HCT116 (cell line): Measurements from ENCODE around the gene HSPB1. TPM values are rescaled to one million over a fixed set of nuclear protein-coding genes. Genes with fewer than 3 reads are reported as not detected.

Experiments
- ATAC-seq: fragments of 200-7000 bp; cut with Tn5 transposase; 2 replicates; pipeline ENCODE4 v1.9.1; 2020; ENCODE audit warnings: mild to moderate bottlenecking, moderate library complexity
- BruUV-seq: library from RNA; stranded (reverse); fragments of 400-500 nt; replicated peaks from 2 replicates; lab custom pipeline; 2021; lab: Mats Ljungman, UMichigan
- CTCF ChIA-PET: fragments of 300-600 bp; sonication (Branson Sonifier 250); formaldehyde crosslinking; loops from one replicate; lab custom pipeline; 2021; ENCODE audit warnings: antibody characterized with exemption; lab: Charles Lee
- POLR2A ChIA-PET: fragments of 300-600, 350-600 bp; sonication (Branson Sonifier 250); formaldehyde crosslinking; loops from one replicate; lab custom pipeline; 2021; ENCODE audit warnings: antibody characterized with exemption; lab: Charles Lee
- RAD21 ChIA-PET, 2 experiments: fragments of 300-600 bp; sonication (Branson Sonifier 250); formaldehyde crosslinking; loops; one replicate each; lab custom pipeline; 2023; ENCODE audit warnings: low total read pairs in 2 of 2; ENCODE audit not compliant: uncharacterized antibody in 2 of 2, unreplicated experiment in 2 of 2, low non-redundant PET in 1 of 2; lab: Charles Lee
- DNase-seq: peaks from one replicate; pipeline ENCODE4 v3.0.0-alpha.2; 2010; ENCODE audit warnings: low read depth, low spot score
- H2AFZ ChIP-seq: fragments of 200-600 bp; shearing (Covaris generic), sonication (generic); 2 replicates; pipeline ENCODE4 v1.6.1; 2017; ENCODE audit warnings: low read depth, mixed run types, mixed read lengths, antibody characterized with exemption, low read length; ENCODE audit not compliant: poor library complexity, severe bottlenecking
- H3K27ac ChIP-seq: 2 replicates; pipeline ENCODE4 v1.5.1; 2012; ENCODE audit warnings: low read depth, low read length
- H3K27me3 ChIP-seq: fragments of 200-600 bp; sonication (generic); 2 replicates; pipeline ENCODE4 v1.6.1; 2016; ENCODE audit warnings: mixed run types, low read length, mixed read lengths; ENCODE audit not compliant: insufficient read depth
- H3K36me3 ChIP-seq, 2 experiments: fragments of 200-500 bp in 1 of 2; fragments of 200-600 bp in 1 of 2; sonication (Bioruptor generic) in 1 of 2; sonication (generic) in 1 of 2; 2 replicates each; pipeline versions ENCODE4 v1.5.1 to v1.6.1; 2014 to 2016; ENCODE audit warnings: low read length in 2 of 2, inconsistent platforms in 1 of 2, mixed read lengths in 1 of 2, mixed run types in 1 of 2; ENCODE audit not compliant: insufficient read depth in 2 of 2, control insufficient read depth in 1 of 2
- H3K4me1 ChIP-seq, 2 experiments: fragments of 200-600 bp in 1 of 2; sonication (generic) in 1 of 2; 2 replicates each; pipeline versions ENCODE4 v1.5.1 to v1.6.1; 2012 to 2017; ENCODE audit warnings: low read length in 2 of 2, inconsistent platforms in 1 of 2, mild to moderate bottlenecking in 1 of 2, mixed read lengths in 1 of 2, mixed run types in 1 of 2, moderate library complexity in 1 of 2; ENCODE audit not compliant: insufficient read depth in 2 of 2, control insufficient read depth in 1 of 2
- H3K4me2 ChIP-seq: fragments of 200-600 bp; sonication (generic); 2 replicates; pipeline ENCODE4 v1.6.1; 2017; ENCODE audit warnings: mixed run types, low read length, mixed read lengths
- H3K4me3 ChIP-seq, 2 experiments: fragments of 200-600 bp in 1 of 2; sonication (generic) in 1 of 2; replicated peaks in 1 of 2; 2 replicates each; pipeline ENCODE4 v1.5.1; 2011 to 2016; ENCODE audit warnings: low read length in 2 of 2, control low read depth in 1 of 2, low read depth in 1 of 2, mild to moderate bottlenecking in 1 of 2, mixed read lengths in 1 of 2, mixed run types in 1 of 2
- H3K79me2 ChIP-seq: fragments of 200-600 bp; sonication (generic); 2 replicates; pipeline ENCODE4 v1.6.1; 2017; ENCODE audit warnings: mild to moderate bottlenecking, mixed run types, low read length, moderate library complexity, mixed read lengths; ENCODE audit not compliant: insufficient read depth
- H3K9ac ChIP-seq: fragments of 200-600 bp; sonication (generic); 2 replicates; pipeline ENCODE4 v1.6.1; 2016; ENCODE audit warnings: low read length, mixed read lengths
- H3K9me2 ChIP-seq: fragments of 200-600 bp; sonication (generic), shearing (Covaris generic); 2 replicates; pipeline ENCODE4 v1.6.1; 2017; ENCODE audit warnings: mixed run types, mild to moderate bottlenecking, moderate library complexity; ENCODE audit not compliant: insufficient read depth
- H3K9me3 ChIP-seq, 2 experiments: fragments of 200-500 bp in 1 of 2; fragments of 200-600 bp in 1 of 2; sonication (Bioruptor generic) in 1 of 2; sonication (generic) in 1 of 2; 2 replicates each; pipeline ENCODE4 v1.6.1; 2014 to 2017; ENCODE audit warnings: low read length in 2 of 2, mixed read lengths in 2 of 2, inconsistent platforms in 1 of 2, low read depth in 1 of 2, mild to moderate bottlenecking in 1 of 2, mixed run types in 1 of 2, moderate library complexity in 1 of 2; ENCODE audit not compliant: control insufficient read depth in 1 of 2, insufficient read depth in 1 of 2
- H4K20me1 ChIP-seq: fragments of 200-600 bp; sonication (generic), shearing (Covaris generic); 2 replicates; pipeline ENCODE4 v1.6.1; 2017; ENCODE audit warnings: mixed run types, mild to moderate bottlenecking, moderate library complexity; ENCODE audit not compliant: insufficient read depth
- EGR1 ChIP-seq: IDR thresholded peaks from 2 replicates; pipeline ENCODE4 v1.6.1; 2012; ENCODE audit warnings: low read depth
- ELF1 ChIP-seq: IDR thresholded peaks from 2 replicates; pipeline ENCODE4 v1.6.1; 2012; ENCODE audit warnings: low read depth, borderline replicate concordance
- EZH2 ChIP-seq: fragments of 200-600 bp; sonication (generic); IDR thresholded peaks from 2 replicates; pipeline ENCODE4 v1.6.1; 2017; ENCODE audit warnings: antibody characterized with exemption, mixed run types
- EZH2phosphoT487 ChIP-seq: fragments of 200-600 bp; IDR thresholded peaks from 2 replicates; pipeline ENCODE4 v1.6.1; 2018; ENCODE audit warnings: antibody characterized with exemption, borderline replicate concordance
- POLR2AphosphoS5 ChIP-seq: IDR thresholded peaks from 2 replicates; pipeline ENCODE4 v1.6.1; 2011; ENCODE audit warnings: mild to moderate bottlenecking, low read depth, low read length, moderate library complexity
- RAD21 ChIP-seq: IDR thresholded peaks from 2 replicates; pipeline ENCODE4 v1.6.1; 2012; ENCODE audit warnings: low read depth, mild to moderate bottlenecking
- SIN3A ChIP-seq: IDR thresholded peaks from 2 replicates; pipeline ENCODE4 v1.6.1; 2012; ENCODE audit warnings: low read depth
- YY1 ChIP-seq: IDR thresholded peaks from 2 replicates; pipeline ENCODE4 v1.6.1; 2011; ENCODE audit warnings: low read length, low read depth, moderate library complexity, mild to moderate bottlenecking; ENCODE audit not compliant: insufficient replicate concordance; ENCODE audit errors: extremely low read depth
- ZNF274 ChIP-seq: fragments of 200-500 bp; sonication (Bioruptor generic); IDR thresholded peaks from 2 replicates; pipeline ENCODE4 v1.6.1; 2014; ENCODE audit warnings: mild to moderate bottlenecking, low read depth, low read length, inconsistent platforms
- intact Hi-C: fragments of 100-400 bp; cut with micrococcal nuclease; formaldehyde crosslinking; loops from 2 replicates; pipeline ENCODE4 v1.10.0; 2022
- total RNA-seq: library from RNA; stranded (reverse); gene quantifications from one replicate; pipeline ENCODE4 v1.2.1, GENCODE V29; 2021; ENCODE audit not compliant: unreplicated experiment
- TF ChIP-seq, protein P1 (sequence below), 3 experiments: fragments of 200-600 bp in 1 of 3; sonication (generic) in 1 of 3; IDR thresholded peaks in 2 of 3; conservative IDR thresholded peaks in 1 of 3; 2 replicates each; pipeline ENCODE4 v1.5.1; 2012 to 2017; ENCODE audit warnings: low read depth in 2 of 3, low read length in 2 of 3, antibody characterized with exemption in 1 of 3, borderline replicate concordance in 1 of 3, control low read depth in 1 of 3, mild to moderate bottlenecking in 1 of 3, mixed read lengths in 1 of 3, mixed run types in 1 of 3, moderate library complexity in 1 of 3; ENCODE audit not compliant: insufficient read depth in 1 of 3
- TF ChIP-seq, protein P2 (sequence below): IDR thresholded peaks from 2 replicates; pipeline ENCODE4 v1.6.1; 2012

HSPB1 gene
- total RNA-seq, 1 experiment from 2014 or later: 524 TPM

DNA sequence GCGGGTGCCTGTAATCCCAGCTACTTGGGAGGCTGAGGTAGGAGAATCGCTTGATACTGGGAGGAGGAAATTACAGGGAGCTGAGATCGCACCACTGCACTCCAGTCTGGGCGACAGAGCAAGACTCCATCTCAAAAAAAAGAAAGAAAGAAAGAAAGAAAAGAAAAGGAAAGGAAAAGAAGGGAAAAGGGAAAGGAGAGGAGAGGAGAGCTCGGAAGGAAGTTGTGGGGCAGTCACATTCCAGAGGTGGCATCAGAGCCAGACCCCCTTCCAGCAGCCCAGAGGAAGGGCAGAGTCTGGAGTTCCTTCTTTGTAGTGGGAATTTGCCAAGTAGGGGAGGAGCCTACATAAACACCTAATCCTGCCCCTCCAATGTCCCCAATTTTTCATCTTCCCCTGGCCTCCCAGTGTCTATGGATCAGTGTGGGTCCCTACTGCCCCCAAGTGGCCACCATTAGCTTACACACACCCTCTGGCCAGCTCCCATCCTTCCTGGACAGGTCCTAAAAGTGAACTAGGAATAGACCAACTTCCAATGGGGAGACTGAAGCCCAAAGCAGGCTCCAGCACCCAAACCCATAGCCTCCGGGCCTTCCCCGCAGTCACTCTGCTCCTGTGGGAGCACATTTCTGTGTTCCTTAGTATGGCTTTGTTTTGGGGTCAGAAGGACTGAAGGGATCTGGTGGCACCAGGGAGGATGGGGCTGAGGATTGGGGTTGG lies 39.6 kb upstream of the HSPB1 start:
- ATAC-seq (peak; percentile 91), DNase-seq (peak; percentile 69)
- Histone ChIP-seq H3K4me1 (peaks cover 4 to 19% of the 10 kb centered on the region in 2 experiments; a peak in 3 of 4 replicates), H3K79me2 (no peaks in the 10 kb centered on the region), H2AFZ (peak overlapping the region; percentile 7), H3K4me3 (no peak overlapping the region), H3K27me3 (no peaks in the 10 kb centered on the region), H3K9me2 (no peaks in the 10 kb centered on the region), H3K36me3 (no peaks in the 10 kb centered on the region), H3K9ac (no peak overlapping the region), H3K4me2 (no peak overlapping the region), H3K9me3 (no peaks in the 10 kb centered on the region), H3K27ac (no peak overlapping the region), H4K20me1 (no peaks in the 10 kb centered on the region)
- ChIA-PET CTCF (interaction anchor here (0.6 to 3.6 kb wide), 22 partner anchors 9 to 225 kb away, joined by 3 to 24 read pairs (median 4); no protein-coding TSS in a partner anchor), POLR2A (interaction anchor here (0.7 to 1.0 kb wide), 3 partner anchors 51 to 243 kb away, joined by 3 to 4 read pairs (median 3); no protein-coding TSS in a partner anchor), RAD21 (interaction anchor here (0.6 to 1.9 kb wide), 6 partner anchors 8 to 1069 kb away, joined by 3 to 12 read pairs (median 5); no protein-coding TSS in a partner anchor)
- BruUV-seq: no TSS peak
- TF ChIP-seq EGR1: no peak
- TF ChIP-seq EZH2: no peak
- TF ChIP-seq ELF1: no peak
- TF ChIP-seq, protein P1, sequence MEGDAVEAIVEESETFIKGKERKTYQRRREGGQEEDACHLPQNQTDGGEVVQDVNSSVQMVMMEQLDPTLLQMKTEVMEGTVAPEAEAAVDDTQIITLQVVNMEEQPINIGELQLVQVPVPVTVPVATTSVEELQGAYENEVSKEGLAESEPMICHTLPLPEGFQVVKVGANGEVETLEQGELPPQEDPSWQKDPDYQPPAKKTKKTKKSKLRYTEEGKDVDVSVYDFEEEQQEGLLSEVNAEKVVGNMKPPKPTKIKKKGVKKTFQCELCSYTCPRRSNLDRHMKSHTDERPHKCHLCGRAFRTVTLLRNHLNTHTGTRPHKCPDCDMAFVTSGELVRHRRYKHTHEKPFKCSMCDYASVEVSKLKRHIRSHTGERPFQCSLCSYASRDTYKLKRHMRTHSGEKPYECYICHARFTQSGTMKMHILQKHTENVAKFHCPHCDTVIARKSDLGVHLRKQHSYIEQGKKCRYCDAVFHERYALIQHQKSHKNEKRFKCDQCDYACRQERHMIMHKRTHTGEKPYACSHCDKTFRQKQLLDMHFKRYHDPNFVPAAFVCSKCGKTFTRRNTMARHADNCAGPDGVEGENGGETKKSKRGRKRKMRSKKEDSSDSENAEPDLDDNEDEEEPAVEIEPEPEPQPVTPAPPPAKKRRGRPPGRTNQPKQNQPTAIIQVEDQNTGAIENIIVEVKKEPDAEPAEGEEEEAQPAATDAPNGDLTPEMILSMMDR (IDR thresholded peaks at IDR 0.05 in 2 of 3, conservative IDR thresholded peaks at IDR 0.05 in 1 of 3; ENCODE audit: borderline replicate concordance in 1 of 3, insufficient read depth in 1 of 3, low read depth in 2 of 3, low read length in 2 of 3): peak; percentile 86 to 92 (median 91)
- TF ChIP-seq RAD21: peak; percentile 89
- TF ChIP-seq ZNF274: no peak
- no peak for TF ChIP-seq EZH2phosphoT487
- TF ChIP-seq, protein P2, sequence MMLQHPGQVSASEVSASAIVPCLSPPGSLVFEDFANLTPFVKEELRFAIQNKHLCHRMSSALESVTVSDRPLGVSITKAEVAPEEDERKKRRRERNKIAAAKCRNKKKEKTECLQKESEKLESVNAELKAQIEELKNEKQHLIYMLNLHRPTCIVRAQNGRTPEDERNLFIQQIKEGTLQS: no peak
- no peak for TF ChIP-seq POLR2AphosphoS5
- no peak for TF ChIP-seq SIN3A
- TF ChIP-seq YY1: no peak
- intact Hi-C loops: loop anchor here (1.0 kb wide), 3 partner anchors 51 to 234 kb away; no protein-coding TSS in a partner anchor
